Stomach (tissue), 9 donors: ENCODE results near the gene GAN. TPM values are rescaled to one million over a fixed set of nuclear protein-coding genes. Genes with fewer than 3 reads are reported as not detected.

ENCODE experiments used
- DNase-seq, 2 donors: peaks; one replicate each; pipeline versions ENCODE4 v3.0.0 to v3.0.0-alpha.2; 2013 to 2019
- H3K27ac ChIP-seq, 5 donors: fragments of 200-600 bp in 4 of 5; sonication (generic) in 4 of 5; one replicate each; pipeline ENCODE4 v1.5.1; 2013 to 2019; ENCODE audit warnings: mild to moderate bottlenecking in 1 of 5, moderate library complexity in 1 of 5
- H3K27me3 ChIP-seq, 3 donors: fragments of 200-600 bp; sonication (generic); one replicate each; pipeline ENCODE4 v1.5.1; 2017 to 2019; ENCODE audit warnings: mixed run types in 1 of 3
- H3K36me3 ChIP-seq, 4 donors: fragments of 200-600 bp; sonication (generic); 1 replicate in 3 of 4; 2 replicates in 1 of 4; pipeline ENCODE4 v1.5.1; 2016 to 2019
- H3K4me1 ChIP-seq, 4 donors: fragments of 200-600 bp; sonication (generic); one replicate each; pipeline ENCODE4 v1.5.1; 2016 to 2019
- H3K4me3 ChIP-seq, 4 donors: fragments of 200-600 bp; sonication (generic) in 3 of 4; one replicate each; pipeline ENCODE4 v1.5.1; 2016 to 2019; ENCODE audit warnings: mild to moderate bottlenecking in 1 of 4
- H3K9me3 ChIP-seq, 4 donors: fragments of 200-600 bp; sonication (generic); one replicate each; pipeline ENCODE4 v1.5.1; 2016 to 2019
- CTCF ChIP-seq, 7 experiments: fragments of 450-650 bp in 4 of 7; fragments of 200-600 bp in 3 of 7; sonication (generic) in 3 of 7; IDR thresholded peaks; one replicate each; pipeline ENCODE4 v1.5.1; 2016 to 2019; ENCODE audit warnings: antibody characterized with exemption in 7 of 7, control low read depth in 2 of 7, mild to moderate bottlenecking in 1 of 7
- EP300 ChIP-seq: sonication (generic); formaldehyde crosslinking; IDR thresholded peaks from one replicate; pipeline ENCODE4 v1.6.1; 2017; ENCODE audit warnings: antibody characterized with exemption
- POLR2A ChIP-seq, 4 donors: fragments of 450-650 bp; IDR thresholded peaks; one replicate each; pipeline ENCODE4 v1.6.1; 2016; ENCODE audit warnings: antibody characterized with exemption in 4 of 4, control low read depth in 2 of 4, mild to moderate bottlenecking in 1 of 4, moderate library complexity in 1 of 4
- POLR2AphosphoS5 ChIP-seq, 3 donors: sonication (generic); formaldehyde crosslinking; IDR thresholded peaks; one replicate each; pipeline ENCODE4 v1.6.1; 2016; ENCODE audit warnings: antibody characterized with exemption in 3 of 3
- WGBS, 5 donors: extraction: QIAGEN DNeasy Blood & Tissue Kit in 3 of 5; methylation state at CpG; one replicate each; pipeline versions ENCODE4 v1.1.5 to v1.1.7; 2013 to 2018; 5-methylcytosine and 5-hydroxymethylcytosine counted together
- intact Hi-C: fragments of 100-400 bp; cut with DNase I; formaldehyde crosslinking; loops from one replicate; pipeline ENCODE4 v1.15.1; 2023; ENCODE audit warnings: low total_unique reads
- polyA plus RNA-seq, 3 donors: library from polyadenylated mRNA; stranded (reverse); fragments of 200-250 nt; gene quantifications; one replicate each; pipeline ENCODE4 v1.2.3, GENCODE V29; 2013
- total RNA-seq, 5 donors: library from RNA; depleted of rRNA; stranded (reverse); fragments of >200 nt; gene quantifications; one replicate each; pipeline versions ENCODE4 v1.1.0 to v1.2.3, GENCODE V29; 2014 to 2016
- donor health status: healthy with polysubstance abuse.
- donor health status: Bipolar disorder and iron deficiency.
- donor health status: healthy.

Gene GAN
- total and polyA plus RNA-seq, 8 donors: 0.56 to 38.5 (median 7.6) TPM

GRCh38 chr16:81350306-81350615 lies 35.5 kb downstream of the GAN start:
- no peaks in the 10 kb centered on the region for H3K27me3 ChIP-seq
- no peak overlapping the region for H3K27ac ChIP-seq
- H3K4me3 ChIP-seq: no peak overlapping the region
- H3K36me3 ChIP-seq: peaks cover 0 to 29% (median 26%) of the 10 kb centered on the region in 4 donors
- peaks cover 0 to 23% (median 8%) of the 10 kb centered on the region in 4 donors for H3K4me1 ChIP-seq
- H3K9me3 ChIP-seq: peaks cover 3 to 25% (median 18%) of the 10 kb centered on the region in 4 donors
- no peak for DNase-seq
- intact Hi-C loops: no loop called here
- TF ChIP-seq POLR2A (IDR thresholded peaks at IDR 0.05): no peak
- peak in 2 of 7 experiments; percentile 20 to 35 for TF ChIP-seq CTCF (IDR thresholded peaks at IDR 0.05)
- WGBS, 5 donors: 67 to 87% (median 79%) methylated on average over 4 of the region's 4 CpGs

- TF ChIP-seq POLR2AphosphoS5 (IDR thresholded peaks at IDR 0.05) (no peak), EP300 (no peak), POLR2A (IDR thresholded peaks at IDR 0.05) (no peak), CTCF (IDR thresholded peaks at IDR 0.05) (no peak)
- Histone ChIP-seq H3K27me3 (no peaks in the 10 kb centered on the region), H3K4me1 (peaks cover 0 to 19% (median 6%) of the 10 kb centered on the region in 4 donors), H3K4me3 (no peak overlapping the region), H3K9me3 (no peaks in the 10 kb centered on the region), H3K36me3 (peaks cover 0 to 55% (median 51%) of the 10 kb centered on the region in 4 donors), H3K27ac (no peak overlapping the region)
- intact Hi-C loops: no loop called here
- DNase-seq: no peak
- 94 to 99% (median 97%) methylated on average over 3 of the region's 3 CpGs for WGBS, 5 donors
These were observed 39.1 kb downstream of the GAN start for GRCh38 chr16:81353895-81354294.

GRCh38 chr16:81357711-81358260 lies 43.0 kb downstream of the GAN start:
- Histone ChIP-seq H3K9me3 (no peaks in the 10 kb centered on the region), H3K27ac (no peak overlapping the region), H3K27me3 (no peaks in the 10 kb centered on the region), H3K36me3 (peaks cover 0 to 74% (median 61%) of the 10 kb centered on the region in 4 donors), H3K4me1 (peaks cover 0 to 4% (median 0%) of the 10 kb centered on the region in 4 donors), H3K4me3 (no peak overlapping the region)
- no peak for DNase-seq
- 87 to 95% (median 92%) methylated on average over 9 of the region's 9 CpGs for WGBS, 5 donors
- TF ChIP-seq EP300 (no peak), CTCF (IDR thresholded peaks at IDR 0.05) (no peak), POLR2A (IDR thresholded peaks at IDR 0.05) (no peak), POLR2AphosphoS5 (IDR thresholded peaks at IDR 0.05) (no peak)
- intact Hi-C loops: no loop called here

- peaks cover 0 to 6% (median 0%) of the 10 kb centered on the region in 4 donors for H3K4me1 ChIP-seq
- intact Hi-C loops: no loop called here
- H3K27ac ChIP-seq: no peak overlapping the region
- DNase-seq: no peak
- no peaks in the 10 kb centered on the region for H3K27me3 ChIP-seq
- no peaks in the 10 kb centered on the region for H3K9me3 ChIP-seq
- 71 to 92% (median 78%) methylated on average over 1 of the region's 1 CpG for WGBS, 5 donors
- TF ChIP-seq POLR2AphosphoS5 (IDR thresholded peaks at IDR 0.05) (no peak), CTCF (IDR thresholded peaks at IDR 0.05) (no peak), POLR2A (IDR thresholded peaks at IDR 0.05) (no peak), EP300 (no peak)
- H3K36me3 ChIP-seq: peaks cover 5 to 83% (median 71%) of the 10 kb centered on the region in 4 donors
- no peak overlapping the region for H3K4me3 ChIP-seq
These were observed 44.1 kb downstream of the GAN start for GRCh38 chr16:81358860-81359259.
